OCI-LY1 (cell line): Measurements from ENCODE around the gene BDH1.

Experiments used
- CTCF ChIP-seq: fragments of 200-600 bp; sonication (generic), shearing (Covaris generic); IDR thresholded peaks from 2 replicates; pipeline ENCODE4 v1.5.1; 2017; ENCODE audit warnings: mild to moderate bottlenecking, antibody characterized with exemption, low read length, moderate library complexity, mixed read lengths
- EZH2 ChIP-seq: fragments of 200-600 bp; sonication (generic), shearing (Covaris generic); IDR thresholded peaks from 2 replicates; pipeline ENCODE4 v1.8.0; 2017; ENCODE audit warnings: borderline replicate concordance, mixed run types, mild to moderate bottlenecking, antibody characterized with exemption, low read length, moderate library complexity, mixed read lengths

- TF ChIP-seq CTCF (no peak), EZH2 (no peak)
These were observed 42.8 kb downstream of the BDH1 start for GRCh38 chr3:197512691-197513571.
